SK-N-SH treated with all-trans-retinoic acid at 6 μM for 48 hours (cell line): ENCODE measurements around the gene ZNF423.

ENCODE experiments used
- ATAC-seq: fragments of 200-7000 bp; cut with Tn5 transposase; 3 replicates; pipeline ENCODE4 v1.9.1; 2020; ENCODE audit warnings: mild to moderate bottlenecking, moderate library complexity
- BACH2 ChIP-seq: fragments of 250-450 bp; sonication (Bioruptor Pico); IDR thresholded peaks from 2 replicates; pipeline ENCODE4 v1.9.0; 2021; ENCODE audit warnings: mild to moderate bottlenecking, borderline replicate concordance
- CSDC2 ChIP-seq: fragments of 250-450 bp; sonication (Bioruptor Pico); IDR thresholded peaks from 2 replicates; pipeline ENCODE4 v1.5.0; 2020; ENCODE audit warnings: mild to moderate bottlenecking, moderate library complexity
- ESRRG ChIP-seq: fragments of 250-450 bp; sonication (Bioruptor Pico); IDR thresholded peaks from 2 replicates; pipeline ENCODE4 v1.6.1; 2021; ENCODE audit warnings: mild to moderate bottlenecking
- GLIS3 ChIP-seq: fragments of 250-450 bp; sonication (Bioruptor Pico); IDR thresholded peaks from 2 replicates; pipeline ENCODE4 v1.5.0; 2020; ENCODE audit warnings: mild to moderate bottlenecking, moderate library complexity
- ISL1 ChIP-seq: fragments of 250-450 bp; sonication (Bioruptor Pico); IDR thresholded peaks from 2 replicates; pipeline ENCODE4 v2.1.2; 2022; ENCODE audit warnings: mild to moderate bottlenecking, moderate library complexity
- OSR1 ChIP-seq: fragments of 250-450 bp; sonication (Bioruptor Pico); IDR thresholded peaks from 2 replicates; pipeline ENCODE4 v1.8.0; 2022; ENCODE audit warnings: moderate library complexity, mild to moderate bottlenecking, inconsistent platforms
- PPARA ChIP-seq: fragments of 250-450 bp; sonication (Bioruptor Pico); IDR thresholded peaks from 2 replicates; pipeline ENCODE4 v1.5.0; 2020; ENCODE audit warnings: mild to moderate bottlenecking, borderline replicate concordance
- SNAI2 ChIP-seq: fragments of 250-450 bp; sonication (Bioruptor Pico); IDR thresholded peaks from 2 replicates; pipeline ENCODE4 v1.5.0; 2020; ENCODE audit warnings: mild to moderate bottlenecking, moderate library complexity
- TCF4 ChIP-seq: fragments of 250-450 bp; sonication (Bioruptor Pico); IDR thresholded peaks from 2 replicates; pipeline ENCODE4 v1.8.0; 2021; ENCODE audit warnings: mild to moderate bottlenecking, moderate library complexity, borderline replicate concordance
- TOX ChIP-seq: fragments of 250-450 bp; sonication (Bioruptor Pico); IDR thresholded peaks from 2 replicates; pipeline ENCODE4 v1.8.0; 2021; ENCODE audit warnings: mild to moderate bottlenecking, moderate library complexity, borderline replicate concordance
- ZC3H10 ChIP-seq: fragments of 250-450 bp; sonication (Bioruptor Pico); IDR thresholded peaks from 2 replicates; pipeline ENCODE4 v1.5.1; 2021; ENCODE audit warnings: mild to moderate bottlenecking, moderate library complexity
- ZFP3 ChIP-seq: fragments of 250-450 bp; sonication (Bioruptor Pico); IDR thresholded peaks from 2 replicates; pipeline ENCODE4 v1.5.0; 2020; ENCODE audit warnings: mild to moderate bottlenecking, moderate library complexity
- ZFP30 ChIP-seq: fragments of 450-650 bp; formaldehyde crosslinking; IDR thresholded peaks from 2 replicates; pipeline ENCODE4 v1.5.0; 2022; ENCODE audit warnings: mild to moderate bottlenecking, moderate library complexity
- ZNF565 ChIP-seq: fragments of 450-650 bp; formaldehyde crosslinking; conservative IDR thresholded peaks from 2 replicates; pipeline ENCODE4 v1.5.0; 2020; ENCODE audit warnings: low read depth, mild to moderate bottlenecking, moderate library complexity
- ZNF70 ChIP-seq: fragments of 450-650 bp; formaldehyde crosslinking; IDR thresholded peaks from 2 replicates; pipeline ENCODE4 v1.5.0; 2020; ENCODE audit warnings: mild to moderate bottlenecking, moderate library complexity
- ZNF8 ChIP-seq: fragments of 450-650 bp; formaldehyde crosslinking; IDR thresholded peaks from 2 replicates; pipeline ENCODE4 v1.5.0; 2020; ENCODE audit warnings: mild to moderate bottlenecking, moderate library complexity
- TF ChIP-seq, protein P1 (sequence below): fragments of 250-450 bp; sonication (Bioruptor Pico); IDR thresholded peaks from 2 replicates; pipeline ENCODE4 v1.5.1; 2020; ENCODE audit warnings: low read depth, mild to moderate bottlenecking, moderate library complexity
- TF ChIP-seq, protein P2 (sequence below): fragments of 250-450 bp; sonication (Bioruptor Pico); IDR thresholded peaks from 2 replicates; pipeline ENCODE4 v1.8.0; 2020; ENCODE audit warnings: mild to moderate bottlenecking, moderate library complexity, borderline replicate concordance
- TF ChIP-seq, protein P3 (sequence below): fragments of 250-450 bp; sonication (Bioruptor Pico); IDR thresholded peaks from 2 replicates; pipeline ENCODE4 v1.8.0; 2021; ENCODE audit warnings: low read depth, mild to moderate bottlenecking, moderate library complexity, borderline replicate concordance
- TF ChIP-seq, protein P4 (sequence below): fragments of 250-450 bp; sonication (Bioruptor Pico); IDR thresholded peaks from 2 replicates; pipeline ENCODE4 v1.5.0; 2020; ENCODE audit warnings: mild to moderate bottlenecking, moderate library complexity
- TF ChIP-seq, protein P5 (sequence below): fragments of 250-450 bp; sonication (Bioruptor Pico); IDR thresholded peaks from 2 replicates; pipeline ENCODE4 v1.5.1; 2021; ENCODE audit warnings: mild to moderate bottlenecking, moderate library complexity

The ZNF423 gene

DNA sequence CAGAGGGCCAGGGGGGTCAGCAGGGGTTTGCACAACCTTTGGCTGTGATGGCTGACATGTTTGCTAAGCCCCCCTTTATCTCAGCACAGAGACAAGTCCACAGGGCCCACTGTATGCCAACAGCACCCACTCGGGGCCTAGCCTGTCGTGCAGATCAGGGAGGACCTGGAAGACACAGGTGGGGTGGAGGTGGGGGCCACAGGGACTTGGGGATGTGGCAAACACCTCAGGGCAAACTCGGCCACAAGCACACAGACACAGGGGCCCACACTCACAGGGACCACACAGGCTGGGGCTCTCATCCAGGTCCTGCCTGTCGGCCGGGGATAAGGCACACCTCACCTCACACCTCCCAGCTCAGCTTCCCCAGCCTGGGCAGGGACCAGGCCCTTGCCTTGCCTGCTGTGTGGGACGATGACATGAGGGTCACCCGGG is 394.4 kb downstream of the ZNF423 start:
- TF ChIP-seq ZFP30: no peak
- TF ChIP-seq BACH2 (CRISPR knock-in tag): no peak
- TF ChIP-seq, all 23 proteins: peak for 0
- ATAC-seq: no peak

DNA sequence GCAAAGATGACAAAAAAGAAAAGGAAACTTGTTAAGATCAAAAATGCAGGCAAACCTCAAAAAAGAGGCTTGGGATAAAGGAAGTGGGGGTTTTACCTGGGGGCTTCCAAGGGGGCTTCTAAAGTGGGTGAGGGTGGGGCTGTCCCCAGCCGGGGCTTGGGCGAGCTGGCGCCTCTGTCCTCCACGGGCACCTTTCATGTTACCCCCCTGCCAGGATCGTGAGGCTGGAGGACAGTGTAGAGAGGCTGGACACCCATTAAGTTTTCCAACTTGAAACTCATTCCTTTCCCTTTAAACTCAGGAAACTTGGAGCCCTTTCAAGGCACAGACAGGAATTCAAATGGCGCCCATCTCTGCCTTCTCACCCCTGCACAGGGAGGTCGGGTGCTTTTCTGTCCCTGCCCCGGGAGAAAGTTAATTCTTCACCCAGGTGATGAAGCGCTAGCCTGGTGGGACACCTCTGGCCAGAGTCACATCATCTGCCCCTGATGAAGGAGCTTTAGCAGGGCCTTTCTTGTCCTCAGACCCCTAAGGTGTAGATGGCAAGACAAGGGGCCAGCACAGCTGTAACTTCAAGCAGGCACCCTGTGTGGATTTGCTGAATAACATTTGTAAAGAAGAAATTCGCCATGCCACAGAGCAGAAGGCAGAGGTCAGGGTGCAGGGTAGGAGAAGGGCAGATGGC is 395.0 kb downstream of the ZNF423 start:
- no peak for ATAC-seq
- TF ChIP-seq OSR1 (CRISPR knock-in tag) (no peak), ESRRG (no peak), ZFP30 (no peak), TCF4 (CRISPR knock-in tag) (no peak), CSDC2 (CRISPR knock-in tag) (no peak), ZFP3 (CRISPR knock-in tag) (no peak), SNAI2 (CRISPR knock-in tag) (no peak), ZNF8 (CRISPR knock-in tag) (no peak), ZNF70 (no peak), ZNF565 (CRISPR knock-in tag) (no peak), TOX (CRISPR knock-in tag) (no peak), GLIS3 (CRISPR knock-in tag) (no peak), PPARA (CRISPR knock-in tag) (no peak), ISL1 (CRISPR knock-in tag) (no peak), ZC3H10 (CRISPR knock-in tag) (no peak)
- TF ChIP-seq, protein P1, sequence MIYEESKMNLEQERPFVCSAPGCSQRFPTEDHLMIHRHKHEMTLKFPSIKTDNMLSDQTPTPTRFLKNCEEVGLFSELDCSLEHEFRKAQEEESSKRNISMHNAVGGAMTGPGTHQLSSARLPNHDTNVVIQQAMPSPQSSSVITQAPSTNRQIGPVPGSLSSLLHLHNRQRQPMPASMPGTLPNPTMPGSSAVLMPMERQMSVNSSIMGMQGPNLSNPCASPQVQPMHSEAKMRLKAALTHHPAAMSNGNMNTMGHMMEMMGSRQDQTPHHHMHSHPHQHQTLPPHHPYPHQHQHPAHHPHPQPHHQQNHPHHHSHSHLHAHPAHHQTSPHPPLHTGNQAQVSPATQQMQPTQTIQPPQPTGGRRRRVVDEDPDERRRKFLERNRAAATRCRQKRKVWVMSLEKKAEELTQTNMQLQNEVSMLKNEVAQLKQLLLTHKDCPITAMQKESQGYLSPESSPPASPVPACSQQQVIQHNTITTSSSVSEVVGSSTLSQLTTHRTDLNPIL (CRISPR knock-in tag): no peak
- TF ChIP-seq, protein P2, sequence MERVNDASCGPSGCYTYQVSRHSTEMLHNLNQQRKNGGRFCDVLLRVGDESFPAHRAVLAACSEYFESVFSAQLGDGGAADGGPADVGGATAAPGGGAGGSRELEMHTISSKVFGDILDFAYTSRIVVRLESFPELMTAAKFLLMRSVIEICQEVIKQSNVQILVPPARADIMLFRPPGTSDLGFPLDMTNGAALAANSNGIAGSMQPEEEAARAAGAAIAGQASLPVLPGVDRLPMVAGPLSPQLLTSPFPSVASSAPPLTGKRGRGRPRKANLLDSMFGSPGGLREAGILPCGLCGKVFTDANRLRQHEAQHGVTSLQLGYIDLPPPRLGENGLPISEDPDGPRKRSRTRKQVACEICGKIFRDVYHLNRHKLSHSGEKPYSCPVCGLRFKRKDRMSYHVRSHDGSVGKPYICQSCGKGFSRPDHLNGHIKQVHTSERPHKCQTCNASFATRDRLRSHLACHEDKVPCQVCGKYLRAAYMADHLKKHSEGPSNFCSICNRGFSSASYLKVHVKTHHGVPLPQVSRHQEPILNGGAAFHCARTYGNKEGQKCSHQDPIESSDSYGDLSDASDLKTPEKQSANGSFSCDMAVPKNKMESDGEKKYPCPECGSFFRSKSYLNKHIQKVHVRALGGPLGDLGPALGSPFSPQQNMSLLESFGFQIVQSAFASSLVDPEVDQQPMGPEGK (CRISPR knock-in tag): no peak
- TF ChIP-seq, protein P3, sequence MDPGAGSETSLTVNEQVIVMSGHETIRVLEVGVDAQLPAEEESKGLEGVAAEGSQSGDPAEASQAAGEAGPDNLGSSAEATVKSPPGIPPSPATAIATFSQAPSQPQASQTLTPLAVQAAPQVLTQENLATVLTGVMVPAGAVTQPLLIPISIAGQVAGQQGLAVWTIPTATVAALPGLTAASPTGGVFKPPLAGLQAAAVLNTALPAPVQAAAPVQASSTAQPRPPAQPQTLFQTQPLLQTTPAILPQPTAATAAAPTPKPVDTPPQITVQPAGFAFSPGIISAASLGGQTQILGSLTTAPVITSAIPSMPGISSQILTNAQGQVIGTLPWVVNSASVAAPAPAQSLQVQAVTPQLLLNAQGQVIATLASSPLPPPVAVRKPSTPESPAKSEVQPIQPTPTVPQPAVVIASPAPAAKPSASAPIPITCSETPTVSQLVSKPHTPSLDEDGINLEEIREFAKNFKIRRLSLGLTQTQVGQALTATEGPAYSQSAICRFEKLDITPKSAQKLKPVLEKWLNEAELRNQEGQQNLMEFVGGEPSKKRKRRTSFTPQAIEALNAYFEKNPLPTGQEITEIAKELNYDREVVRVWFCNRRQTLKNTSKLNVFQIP (CRISPR knock-in tag): no peak

DNA sequence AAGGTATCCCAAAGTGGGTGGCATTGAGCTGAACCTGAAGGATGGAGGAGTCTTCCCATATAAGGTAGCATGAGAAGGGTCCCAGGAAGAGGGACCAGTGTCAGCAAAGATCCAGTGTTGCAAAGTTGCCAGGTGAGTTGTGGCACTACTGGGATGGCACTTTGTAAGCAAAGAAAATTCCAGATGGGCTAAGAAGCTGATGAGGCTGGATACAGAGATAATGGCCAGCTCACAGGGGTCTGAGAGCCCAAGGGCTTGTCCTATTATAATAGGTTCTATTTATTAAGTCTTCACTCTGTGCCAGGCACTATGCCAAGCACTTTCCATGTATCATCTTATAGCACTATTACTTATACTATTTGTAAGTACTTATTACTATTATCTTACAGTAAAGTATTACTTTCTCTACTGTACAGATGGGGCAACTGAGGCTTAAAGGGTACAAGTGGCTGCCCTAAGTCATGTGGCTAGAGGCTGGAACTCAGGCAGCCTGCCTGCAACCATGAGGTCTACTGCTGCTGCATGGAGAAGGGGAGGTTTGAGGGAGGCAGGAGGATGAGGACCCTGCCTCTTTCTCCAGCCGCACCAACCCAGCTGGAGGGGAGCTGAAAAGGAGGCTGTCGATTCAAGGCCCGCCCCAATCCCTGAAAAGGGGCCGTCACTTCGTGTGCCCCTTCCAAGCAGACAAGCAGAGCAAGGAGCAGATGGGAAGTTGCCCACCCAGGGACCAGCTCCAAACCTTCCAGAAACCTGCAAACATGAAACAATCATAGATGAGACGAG is 395.8 kb downstream of the ZNF423 start:
- no peak for TF ChIP-seq ZC3H10 (CRISPR knock-in tag)
- ATAC-seq: no peak

DNA sequence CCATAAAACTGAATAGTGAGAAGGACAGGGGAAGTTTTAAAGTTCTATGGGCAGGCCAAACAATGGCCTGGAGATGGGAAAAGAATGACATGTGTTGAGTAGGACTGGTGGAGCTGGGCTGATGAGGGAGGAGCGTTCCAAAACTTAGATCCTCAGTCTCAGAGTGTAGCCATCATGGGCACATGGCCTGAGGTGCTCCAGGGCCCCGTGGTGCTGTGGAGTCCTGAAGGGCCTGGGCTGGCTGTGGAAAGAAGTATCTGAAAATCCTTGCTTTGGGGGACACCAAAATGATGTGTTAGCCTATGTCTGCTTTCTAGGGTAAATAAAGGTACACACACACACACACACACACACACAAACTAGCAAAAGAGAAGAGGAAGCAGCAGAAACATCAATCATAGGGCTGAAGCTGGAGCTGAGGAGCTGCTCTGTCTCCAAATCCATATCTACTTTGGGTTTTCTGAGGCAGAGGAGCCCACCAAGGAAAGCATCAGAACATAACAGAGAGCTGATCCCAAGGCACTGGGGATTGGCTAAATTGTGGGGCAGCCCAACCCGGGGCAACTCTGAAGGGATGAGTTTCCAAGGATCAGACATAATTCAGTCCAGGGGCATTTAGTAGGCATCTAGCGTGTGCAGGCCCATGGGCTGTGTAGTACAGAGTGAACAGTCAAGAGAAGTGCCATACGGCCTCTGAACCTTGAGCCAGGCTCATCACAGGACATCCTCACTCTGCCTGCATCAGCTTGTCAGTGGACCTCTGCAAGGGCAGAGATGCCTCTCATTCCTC is 397.1 kb downstream of the ZNF423 start:
- ATAC-seq: no peak
- TF ChIP-seq, protein P4, sequence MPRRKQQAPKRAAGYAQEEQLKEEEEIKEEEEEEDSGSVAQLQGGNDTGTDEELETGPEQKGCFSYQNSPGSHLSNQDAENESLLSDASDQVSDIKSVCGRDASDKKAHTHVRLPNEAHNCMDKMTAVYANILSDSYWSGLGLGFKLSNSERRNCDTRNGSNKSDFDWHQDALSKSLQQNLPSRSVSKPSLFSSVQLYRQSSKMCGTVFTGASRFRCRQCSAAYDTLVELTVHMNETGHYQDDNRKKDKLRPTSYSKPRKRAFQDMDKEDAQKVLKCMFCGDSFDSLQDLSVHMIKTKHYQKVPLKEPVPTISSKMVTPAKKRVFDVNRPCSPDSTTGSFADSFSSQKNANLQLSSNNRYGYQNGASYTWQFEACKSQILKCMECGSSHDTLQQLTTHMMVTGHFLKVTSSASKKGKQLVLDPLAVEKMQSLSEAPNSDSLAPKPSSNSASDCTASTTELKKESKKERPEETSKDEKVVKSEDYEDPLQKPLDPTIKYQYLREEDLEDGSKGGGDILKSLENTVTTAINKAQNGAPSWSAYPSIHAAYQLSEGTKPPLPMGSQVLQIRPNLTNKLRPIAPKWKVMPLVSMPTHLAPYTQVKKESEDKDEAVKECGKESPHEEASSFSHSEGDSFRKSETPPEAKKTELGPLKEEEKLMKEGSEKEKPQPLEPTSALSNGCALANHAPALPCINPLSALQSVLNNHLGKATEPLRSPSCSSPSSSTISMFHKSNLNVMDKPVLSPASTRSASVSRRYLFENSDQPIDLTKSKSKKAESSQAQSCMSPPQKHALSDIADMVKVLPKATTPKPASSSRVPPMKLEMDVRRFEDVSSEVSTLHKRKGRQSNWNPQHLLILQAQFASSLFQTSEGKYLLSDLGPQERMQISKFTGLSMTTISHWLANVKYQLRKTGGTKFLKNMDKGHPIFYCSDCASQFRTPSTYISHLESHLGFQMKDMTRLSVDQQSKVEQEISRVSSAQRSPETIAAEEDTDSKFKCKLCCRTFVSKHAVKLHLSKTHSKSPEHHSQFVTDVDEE (CRISPR knock-in tag): no peak
- no peak for TF ChIP-seq ZFP3 (CRISPR knock-in tag)
- TF ChIP-seq OSR1 (CRISPR knock-in tag): no peak
- TF ChIP-seq, protein P1 (CRISPR knock-in tag): no peak
- no peak for TF ChIP-seq TOX (CRISPR knock-in tag)
- no peak for TF ChIP-seq PPARA (CRISPR knock-in tag)
- no peak for TF ChIP-seq GLIS3 (CRISPR knock-in tag)
- TF ChIP-seq, protein P5, sequence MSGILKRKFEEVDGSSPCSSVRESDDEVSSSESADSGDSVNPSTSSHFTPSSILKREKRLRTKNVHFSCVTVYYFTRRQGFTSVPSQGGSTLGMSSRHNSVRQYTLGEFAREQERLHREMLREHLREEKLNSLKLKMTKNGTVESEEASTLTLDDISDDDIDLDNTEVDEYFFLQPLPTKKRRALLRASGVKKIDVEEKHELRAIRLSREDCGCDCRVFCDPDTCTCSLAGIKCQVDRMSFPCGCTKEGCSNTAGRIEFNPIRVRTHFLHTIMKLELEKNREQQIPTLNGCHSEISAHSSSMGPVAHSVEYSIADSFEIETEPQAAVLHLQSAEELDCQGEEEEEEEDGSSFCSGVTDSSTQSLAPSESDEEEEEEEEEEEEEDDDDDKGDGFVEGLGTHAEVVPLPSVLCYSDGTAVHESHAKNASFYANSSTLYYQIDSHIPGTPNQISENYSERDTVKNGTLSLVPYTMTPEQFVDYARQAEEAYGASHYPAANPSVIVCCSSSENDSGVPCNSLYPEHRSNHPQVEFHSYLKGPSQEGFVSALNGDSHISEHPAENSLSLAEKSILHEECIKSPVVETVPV: no peak
- no peak for TF ChIP-seq SNAI2 (CRISPR knock-in tag)
